GM23338 (cell line): ENCODE data around the gene CDKN2AIPNL. TPM values are rescaled to one million over a fixed set of nuclear protein-coding genes. Genes with fewer than 3 reads are reported as not detected.

Source experiments
- ATAC-seq: fragments of 200-7000 bp; cut with Tn5 transposase; 3 replicates; pipeline ENCODE4 v1.9.1; 2020
- DNase-seq: peaks from one replicate; pipeline ENCODE4 v3.0.0-alpha.2; 2015; ENCODE audit warnings: low spot score
- H2AFZ ChIP-seq: fragments of 200-600 bp; sonication (generic); 2 replicates; pipeline ENCODE4 v1.8.0; 2016; ENCODE audit warnings: antibody characterized with exemption, mild to moderate bottlenecking, moderate library complexity
- H3F3A ChIP-seq: fragments of 200-600 bp; sonication (generic); replicated peaks from 2 replicates; pipeline ENCODE4 v1.8.0; 2017; ENCODE audit warnings: antibody characterized with exemption, mixed run types, low read depth
- H3K27ac ChIP-seq: fragments of 200-600 bp; sonication (generic); 2 replicates; pipeline ENCODE4 v1.6.1; 2016; ENCODE audit warnings: low read depth
- H3K27me3 ChIP-seq: fragments of 200-600 bp; sonication (generic); 2 replicates; pipeline ENCODE4 v1.8.0; 2016; ENCODE audit warnings: mild to moderate bottlenecking, mixed run types, moderate library complexity; ENCODE audit not compliant: insufficient read depth
- H3K36me3 ChIP-seq: fragments of 200-600 bp; sonication (generic); 2 replicates; pipeline ENCODE4 v1.8.0; 2016; ENCODE audit warnings: mild to moderate bottlenecking; ENCODE audit not compliant: insufficient read depth
- H3K4me1 ChIP-seq: fragments of 200-600 bp; sonication (generic); 2 replicates; pipeline ENCODE4 v1.8.0; 2016; ENCODE audit warnings: mild to moderate bottlenecking, moderate library complexity; ENCODE audit not compliant: insufficient read depth
- H3K4me2 ChIP-seq: fragments of 200-600 bp; sonication (generic); 2 replicates; pipeline ENCODE4 v1.7.1; 2017; ENCODE audit warnings: mixed run types
- H3K4me3 ChIP-seq: fragments of 200-600 bp; sonication (generic); 2 replicates; pipeline ENCODE4 v1.6.1; 2016; ENCODE audit warnings: mixed run types
- H3K79me2 ChIP-seq: fragments of 200-600 bp; sonication (generic); replicated peaks from 2 replicates; pipeline ENCODE4 v1.8.0; 2017; ENCODE audit warnings: mild to moderate bottlenecking; ENCODE audit not compliant: insufficient read depth
- H3K9me2 ChIP-seq: fragments of 200-600 bp; sonication (generic); 2 replicates; pipeline ENCODE4 v1.8.0; 2017; ENCODE audit not compliant: insufficient read depth
- H4K20me1 ChIP-seq: fragments of 200-600 bp; sonication (generic); replicated peaks from 2 replicates; pipeline ENCODE4 v1.8.0; 2017; ENCODE audit warnings: mild to moderate bottlenecking; ENCODE audit not compliant: insufficient read depth
- H3K27ac Mint-ChIP-seq: 2 replicates; pipeline ENCODE4 v1.8.0; 2020; ENCODE audit warnings: inconsistent platforms, mild to moderate bottlenecking, moderate library complexity, mixed read lengths
- H3K27me3 Mint-ChIP-seq: 3 replicates; pipeline ENCODE4 v1.8.0; 2022; ENCODE audit warnings: low read depth, mild to moderate bottlenecking, moderate library complexity, mixed read lengths, inconsistent platforms; ENCODE audit not compliant: insufficient read depth, poor library complexity
- H3K36me3 Mint-ChIP-seq: 3 replicates; pipeline ENCODE4 v1.8.0; 2021; ENCODE audit warnings: low read depth, mild to moderate bottlenecking, inconsistent platforms, moderate library complexity, mixed read lengths
- H3K4me1 Mint-ChIP-seq: 3 replicates; pipeline ENCODE4 v1.8.0; 2020; ENCODE audit warnings: mild to moderate bottlenecking, inconsistent platforms, mixed read lengths
- H3K4me3 Mint-ChIP-seq: 3 replicates; pipeline ENCODE4 v1.8.0; 2021; ENCODE audit warnings: moderate library complexity, mild to moderate bottlenecking, inconsistent platforms, mixed read lengths
- H3K9me3 Mint-ChIP-seq: 3 replicates; pipeline ENCODE4 v1.8.0; 2020; ENCODE audit warnings: moderate library complexity, mild to moderate bottlenecking, inconsistent platforms, mixed read lengths
- EZH2phosphoT487 ChIP-seq: fragments of 200-600 bp; sonication (generic); IDR thresholded peaks from one replicate; pipeline ENCODE4 v1.8.1; 2018; ENCODE audit warnings: antibody characterized with exemption; ENCODE audit not compliant: unreplicated experiment
- JUNB ChIP-seq: IDR thresholded peaks from one replicate; pipeline ENCODE4 v1.6.1; 2016; ENCODE audit warnings: antibody characterized with exemption; ENCODE audit not compliant: unreplicated experiment
- NANOG ChIP-seq: IDR thresholded peaks from 2 replicates; pipeline ENCODE4 v1.6.1; 2016; ENCODE audit warnings: antibody characterized with exemption, borderline replicate concordance
- POLR2AphosphoS5 ChIP-seq: IDR thresholded peaks from 2 replicates; pipeline ENCODE4 v1.6.1; 2016; ENCODE audit warnings: antibody characterized with exemption, low read depth
- ZNF331 ChIP-seq: fragments of 250-450 bp; sonication (Bioruptor Pico); IDR thresholded peaks from 2 replicates; pipeline ENCODE4 v1.5.0; 2020; ENCODE audit warnings: low read depth, mild to moderate bottlenecking, moderate library complexity
- polyA plus RNA-seq: library from polyadenylated mRNA; unstranded; fragments of >200 nt; fragmentation: Nextera tagmentation; extraction: Ambion mirVana; gene quantifications from 2 replicates; pipeline ENCODE4 v1.2.1, GENCODE V29; 2016
- total RNA-seq: library from RNA; depleted of rRNA; stranded (reverse); fragments of >200 nt; shearing (Covaris generic); gene quantifications from 2 replicates; pipeline ENCODE4 v1.2.3, GENCODE V29; 2014
- TF ChIP-seq, protein P1 (sequence below): IDR thresholded peaks from one replicate; pipeline ENCODE4 v1.6.1; 2018; ENCODE audit warnings: antibody characterized with exemption; ENCODE audit not compliant: unreplicated experiment
- TF ChIP-seq, protein P2 (sequence below): fragments of 250-450 bp; sonication (Bioruptor Pico); IDR thresholded peaks from 2 replicates; pipeline ENCODE4 v1.5.0; 2020; ENCODE audit warnings: mild to moderate bottlenecking, moderate library complexity
- TF ChIP-seq, protein P3 (sequence below), 2 experiments: fragments of 200-600 bp in 1 of 2; sonication (generic) in 1 of 2; conservative IDR thresholded peaks; 2 replicates each; pipeline versions ENCODE4 v1.5.1 to v1.6.1; 2016 to 2017; ENCODE audit warnings: antibody characterized with exemption in 2 of 2, low read depth in 2 of 2, mild to moderate bottlenecking in 2 of 2, moderate library complexity in 1 of 2

The CDKN2AIPNL gene
- total and polyA plus RNA-seq, 2 experiments from 2014 or later, result 53.5 to 79.5 TPM

DNA sequence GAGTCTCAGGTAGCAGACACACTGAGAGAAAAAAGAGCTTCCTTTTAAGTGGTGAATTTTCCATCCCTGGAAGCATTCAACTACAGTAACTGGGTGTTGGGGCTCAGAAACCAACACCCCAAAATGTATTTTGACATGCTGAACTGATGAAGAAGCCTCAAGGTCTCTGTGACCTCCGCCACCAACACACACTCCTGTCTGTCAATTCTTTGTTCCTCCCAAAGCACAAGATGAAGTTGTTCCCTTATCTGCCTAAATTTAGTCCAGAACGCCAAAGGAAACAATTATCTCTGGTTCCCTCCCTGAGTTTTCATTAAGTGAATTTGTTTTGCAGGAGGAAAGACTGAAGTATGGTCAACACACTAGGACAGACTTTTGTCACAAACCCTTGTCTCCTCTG is 1.4 kb upstream of the CDKN2AIPNL start (continued):
- TF ChIP-seq, protein P1, sequence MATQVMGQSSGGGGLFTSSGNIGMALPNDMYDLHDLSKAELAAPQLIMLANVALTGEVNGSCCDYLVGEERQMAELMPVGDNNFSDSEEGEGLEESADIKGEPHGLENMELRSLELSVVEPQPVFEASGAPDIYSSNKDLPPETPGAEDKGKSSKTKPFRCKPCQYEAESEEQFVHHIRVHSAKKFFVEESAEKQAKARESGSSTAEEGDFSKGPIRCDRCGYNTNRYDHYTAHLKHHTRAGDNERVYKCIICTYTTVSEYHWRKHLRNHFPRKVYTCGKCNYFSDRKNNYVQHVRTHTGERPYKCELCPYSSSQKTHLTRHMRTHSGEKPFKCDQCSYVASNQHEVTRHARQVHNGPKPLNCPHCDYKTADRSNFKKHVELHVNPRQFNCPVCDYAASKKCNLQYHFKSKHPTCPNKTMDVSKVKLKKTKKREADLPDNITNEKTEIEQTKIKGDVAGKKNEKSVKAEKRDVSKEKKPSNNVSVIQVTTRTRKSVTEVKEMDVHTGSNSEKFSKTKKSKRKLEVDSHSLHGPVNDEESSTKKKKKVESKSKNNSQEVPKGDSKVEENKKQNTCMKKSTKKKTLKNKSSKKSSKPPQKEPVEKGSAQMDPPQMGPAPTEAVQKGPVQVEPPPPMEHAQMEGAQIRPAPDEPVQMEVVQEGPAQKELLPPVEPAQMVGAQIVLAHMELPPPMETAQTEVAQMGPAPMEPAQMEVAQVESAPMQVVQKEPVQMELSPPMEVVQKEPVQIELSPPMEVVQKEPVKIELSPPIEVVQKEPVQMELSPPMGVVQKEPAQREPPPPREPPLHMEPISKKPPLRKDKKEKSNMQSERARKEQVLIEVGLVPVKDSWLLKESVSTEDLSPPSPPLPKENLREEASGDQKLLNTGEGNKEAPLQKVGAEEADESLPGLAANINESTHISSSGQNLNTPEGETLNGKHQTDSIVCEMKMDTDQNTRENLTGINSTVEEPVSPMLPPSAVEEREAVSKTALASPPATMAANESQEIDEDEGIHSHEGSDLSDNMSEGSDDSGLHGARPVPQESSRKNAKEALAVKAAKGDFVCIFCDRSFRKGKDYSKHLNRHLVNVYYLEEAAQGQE, result no peak
- TF ChIP-seq NANOG, result no peak

DNA sequence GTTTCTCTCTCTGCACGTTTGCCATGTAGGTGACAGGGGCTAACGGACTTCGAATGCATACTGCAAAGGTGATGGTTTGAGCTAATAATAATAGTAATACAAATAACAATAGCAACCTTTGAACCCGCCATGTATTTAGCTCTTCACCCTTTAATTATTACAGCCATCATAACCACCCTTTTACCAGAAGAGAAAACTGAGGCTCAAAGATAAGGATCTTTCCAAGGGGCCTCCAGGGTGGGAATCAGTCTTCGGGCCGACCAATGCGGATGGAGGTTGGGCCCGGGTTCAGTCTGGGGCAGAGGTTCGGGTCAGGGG is 494 bp downstream of the CDKN2AIPNL start:
- peaks cover 22% of the 10 kb centered on the region for H3K4me1 ChIP-seq
- H3K79me2 ChIP-seq, result peaks cover 39% of the 10 kb centered on the region
- DNase-seq (no peak), ATAC-seq (no peak)
- H3K9me2 ChIP-seq, result no peaks in the 10 kb centered on the region
- peaks cover 3% of the 10 kb centered on the region for H3K27me3 Mint-ChIP-seq
- no peak for TF ChIP-seq ZNF331
- no peak for TF ChIP-seq NANOG
- no peak for TF ChIP-seq JUNB
- no peak for TF ChIP-seq EZH2phosphoT487
- TF ChIP-seq POLR2AphosphoS5, result no peak
- TF ChIP-seq, protein P2, sequence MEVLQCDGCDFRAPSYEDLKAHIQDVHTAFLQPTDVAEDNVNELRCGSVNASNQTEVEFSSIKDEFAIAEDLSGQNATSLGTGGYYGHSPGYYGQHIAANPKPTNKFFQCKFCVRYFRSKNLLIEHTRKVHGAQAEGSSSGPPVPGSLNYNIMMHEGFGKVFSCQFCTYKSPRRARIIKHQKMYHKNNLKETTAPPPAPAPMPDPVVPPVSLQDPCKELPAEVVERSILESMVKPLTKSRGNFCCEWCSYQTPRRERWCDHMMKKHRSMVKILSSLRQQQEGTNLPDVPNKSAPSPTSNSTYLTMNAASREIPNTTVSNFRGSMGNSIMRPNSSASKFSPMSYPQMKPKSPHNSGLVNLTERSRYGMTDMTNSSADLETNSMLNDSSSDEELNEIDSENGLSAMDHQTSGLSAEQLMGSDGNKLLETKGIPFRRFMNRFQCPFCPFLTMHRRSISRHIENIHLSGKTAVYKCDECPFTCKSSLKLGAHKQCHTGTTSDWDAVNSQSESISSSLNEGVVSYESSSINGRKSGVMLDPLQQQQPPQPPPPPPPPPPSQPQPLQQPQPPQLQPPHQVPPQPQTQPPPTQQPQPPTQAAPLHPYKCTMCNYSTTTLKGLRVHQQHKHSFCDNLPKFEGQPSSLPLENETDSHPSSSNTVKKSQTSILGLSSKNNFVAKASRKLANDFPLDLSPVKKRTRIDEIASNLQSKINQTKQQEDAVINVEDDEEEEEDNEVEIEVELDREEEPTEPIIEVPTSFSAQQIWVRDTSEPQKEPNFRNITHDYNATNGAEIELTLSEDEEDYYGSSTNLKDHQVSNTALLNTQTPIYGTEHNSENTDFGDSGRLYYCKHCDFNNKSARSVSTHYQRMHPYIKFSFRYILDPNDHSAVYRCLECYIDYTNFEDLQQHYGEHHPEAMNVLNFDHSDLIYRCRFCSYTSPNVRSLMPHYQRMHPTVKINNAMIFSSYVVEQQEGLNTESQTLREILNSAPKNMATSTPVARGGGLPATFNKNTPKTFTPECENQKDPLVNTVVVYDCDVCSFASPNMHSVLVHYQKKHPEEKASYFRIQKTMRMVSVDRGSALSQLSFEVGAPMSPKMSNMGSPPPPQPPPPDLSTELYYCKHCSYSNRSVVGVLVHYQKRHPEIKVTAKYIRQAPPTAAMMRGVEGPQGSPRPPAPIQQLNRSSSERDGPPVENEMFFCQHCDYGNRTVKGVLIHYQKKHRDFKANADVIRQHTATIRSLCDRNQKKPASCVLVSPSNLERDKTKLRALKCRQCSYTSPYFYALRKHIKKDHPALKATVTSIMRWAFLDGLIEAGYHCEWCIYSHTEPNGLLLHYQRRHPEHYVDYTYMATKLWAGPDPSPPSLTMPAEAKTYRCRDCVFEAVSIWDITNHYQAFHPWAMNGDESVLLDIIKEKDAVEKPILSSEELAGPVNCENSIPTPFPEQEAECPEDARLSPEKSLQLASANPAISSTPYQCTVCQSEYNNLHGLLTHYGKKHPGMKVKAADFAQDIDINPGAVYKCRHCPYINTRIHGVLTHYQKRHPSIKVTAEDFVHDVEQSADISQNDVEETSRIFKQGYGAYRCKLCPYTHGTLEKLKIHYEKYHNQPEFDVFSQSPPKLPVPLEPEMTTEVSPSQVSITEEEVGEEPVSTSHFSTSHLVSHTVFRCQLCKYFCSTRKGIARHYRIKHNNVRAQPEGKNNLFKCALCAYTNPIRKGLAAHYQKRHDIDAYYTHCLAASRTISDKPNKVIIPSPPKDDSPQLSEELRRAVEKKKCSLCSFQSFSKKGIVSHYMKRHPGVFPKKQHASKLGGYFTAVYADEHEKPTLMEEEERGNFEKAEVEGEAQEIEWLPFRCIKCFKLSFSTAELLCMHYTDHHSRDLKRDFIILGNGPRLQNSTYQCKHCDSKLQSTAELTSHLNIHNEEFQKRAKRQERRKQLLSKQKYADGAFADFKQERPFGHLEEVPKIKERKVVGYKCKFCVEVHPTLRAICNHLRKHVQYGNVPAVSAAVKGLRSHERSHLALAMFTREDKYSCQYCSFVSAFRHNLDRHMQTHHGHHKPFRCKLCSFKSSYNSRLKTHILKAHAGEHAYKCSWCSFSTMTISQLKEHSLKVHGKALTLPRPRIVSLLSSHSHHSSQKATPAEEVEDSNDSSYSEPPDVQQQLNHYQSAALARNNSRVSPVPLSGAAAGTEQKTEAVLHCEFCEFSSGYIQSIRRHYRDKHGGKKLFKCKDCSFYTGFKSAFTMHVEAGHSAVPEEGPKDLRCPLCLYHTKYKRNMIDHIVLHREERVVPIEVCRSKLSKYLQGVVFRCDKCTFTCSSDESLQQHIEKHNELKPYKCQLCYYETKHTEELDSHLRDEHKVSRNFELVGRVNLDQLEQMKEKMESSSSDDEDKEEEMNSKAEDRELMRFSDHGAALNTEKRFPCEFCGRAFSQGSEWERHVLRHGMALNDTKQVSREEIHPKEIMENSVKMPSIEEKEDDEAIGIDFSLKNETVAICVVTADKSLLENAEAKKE (CRISPR knock-in tag), result no peak
- TF ChIP-seq, protein P3, sequence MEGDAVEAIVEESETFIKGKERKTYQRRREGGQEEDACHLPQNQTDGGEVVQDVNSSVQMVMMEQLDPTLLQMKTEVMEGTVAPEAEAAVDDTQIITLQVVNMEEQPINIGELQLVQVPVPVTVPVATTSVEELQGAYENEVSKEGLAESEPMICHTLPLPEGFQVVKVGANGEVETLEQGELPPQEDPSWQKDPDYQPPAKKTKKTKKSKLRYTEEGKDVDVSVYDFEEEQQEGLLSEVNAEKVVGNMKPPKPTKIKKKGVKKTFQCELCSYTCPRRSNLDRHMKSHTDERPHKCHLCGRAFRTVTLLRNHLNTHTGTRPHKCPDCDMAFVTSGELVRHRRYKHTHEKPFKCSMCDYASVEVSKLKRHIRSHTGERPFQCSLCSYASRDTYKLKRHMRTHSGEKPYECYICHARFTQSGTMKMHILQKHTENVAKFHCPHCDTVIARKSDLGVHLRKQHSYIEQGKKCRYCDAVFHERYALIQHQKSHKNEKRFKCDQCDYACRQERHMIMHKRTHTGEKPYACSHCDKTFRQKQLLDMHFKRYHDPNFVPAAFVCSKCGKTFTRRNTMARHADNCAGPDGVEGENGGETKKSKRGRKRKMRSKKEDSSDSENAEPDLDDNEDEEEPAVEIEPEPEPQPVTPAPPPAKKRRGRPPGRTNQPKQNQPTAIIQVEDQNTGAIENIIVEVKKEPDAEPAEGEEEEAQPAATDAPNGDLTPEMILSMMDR (conservative IDR thresholded peaks at IDR 0.05; ENCODE audit: low read depth in 2 of 2), result 0 out of 4 replicates have a peak, but pooled peaks of 1 of the 2 experiments have one; percentile 11
- H3K4me3 Mint-ChIP-seq, result peak overlapping the region; percentile 98
- no peaks in the 10 kb centered on the region; the same call in 1 of the 2 replicates for H4K20me1 ChIP-seq
- peaks cover 7% of the 10 kb centered on the region for H3F3A ChIP-seq
- peak overlapping the region; percentile 93 for H3K4me2 ChIP-seq
- no peaks in the 10 kb centered on the region for H3K27me3 ChIP-seq
- H3K36me3 Mint-ChIP-seq, result peaks cover 19% of the 10 kb centered on the region
- peak overlapping the region; percentile 76 for H3K27ac ChIP-seq
- H3K4me1 Mint-ChIP-seq, result peaks cover 25% of the 10 kb centered on the region
- peak overlapping the region; percentile 91 for H3K27ac Mint-ChIP-seq
- no peak overlapping the region; the same call in 1 of the 2 replicates for H2AFZ ChIP-seq
- 0 out of 2 replicates have a peak, but pooled peaks cover 6% of the 10 kb centered on the region for H3K36me3 ChIP-seq
- no peaks in the 10 kb centered on the region; the same call in 2 of the 3 replicates for H3K9me3 Mint-ChIP-seq
- H3K4me3 ChIP-seq, result peak overlapping the region; percentile 100
